SK-N-SH (cell line): ENCODE results near the gene CLEC9A.

Source experiments
- EP300 ChIP-seq, 2 experiments: IDR thresholded peaks; 2 replicates each; pipeline versions ENCODE4 v1.4.0 to v1.6.1; 2012; ENCODE audit warnings: borderline replicate concordance in 1 of 2, low read depth in 1 of 2, low read length in 1 of 2
- EZH2phosphoT487 ChIP-seq: fragments of 200-600 bp; sonication (generic); IDR thresholded peaks from 2 replicates; pipeline ENCODE4 v1.6.1; 2017; ENCODE audit warnings: low read depth, mixed run types, mild to moderate bottlenecking, antibody characterized with exemption, moderate library complexity, borderline replicate concordance
- MXI1 ChIP-seq: IDR thresholded peaks from 2 replicates; pipeline ENCODE4 v1.6.1; 2012; ENCODE audit warnings: mild to moderate bottlenecking, low read depth, low read length, improper control_type of control experiment
- NFIC ChIP-seq: IDR thresholded peaks from 2 replicates; pipeline ENCODE4 v1.4.0; 2012; ENCODE audit warnings: borderline replicate concordance
- POLR2AphosphoS5 ChIP-seq: IDR thresholded peaks from 2 replicates; pipeline ENCODE4 v1.6.1; 2012; ENCODE audit warnings: low read depth, low read length
- RCOR1 ChIP-seq: fragments of 150-350 bp; IDR thresholded peaks from 2 replicates; pipeline ENCODE4 v1.6.1; 2017; ENCODE audit warnings: antibody characterized with exemption, low read length
- TAF1 ChIP-seq: IDR thresholded peaks from 2 replicates; pipeline ENCODE4 v1.6.1; 2012; ENCODE audit warnings: low read depth, mild to moderate bottlenecking, low read length, moderate library complexity, borderline replicate concordance
- TF ChIP-seq, protein P1 (sequence below): fragments of 200-600 bp; sonication (generic); IDR thresholded peaks from 2 replicates; pipeline ENCODE4 v1.6.1; 2017; ENCODE audit warnings: antibody characterized with exemption, mild to moderate bottlenecking, moderate library complexity
- TF ChIP-seq, protein P2 (sequence below): IDR thresholded peaks from 2 replicates; pipeline ENCODE4 v1.6.1; 2012; ENCODE audit warnings: mild to moderate bottlenecking, low read depth, low read length, moderate library complexity
- TF ChIP-seq, protein P3 (sequence below): fragments of 150-350 bp; IDR thresholded peaks from 2 replicates; pipeline ENCODE4 v1.6.1; 2017; ENCODE audit warnings: antibody characterized with exemption, low read length, low read depth, borderline replicate concordance

DNA sequence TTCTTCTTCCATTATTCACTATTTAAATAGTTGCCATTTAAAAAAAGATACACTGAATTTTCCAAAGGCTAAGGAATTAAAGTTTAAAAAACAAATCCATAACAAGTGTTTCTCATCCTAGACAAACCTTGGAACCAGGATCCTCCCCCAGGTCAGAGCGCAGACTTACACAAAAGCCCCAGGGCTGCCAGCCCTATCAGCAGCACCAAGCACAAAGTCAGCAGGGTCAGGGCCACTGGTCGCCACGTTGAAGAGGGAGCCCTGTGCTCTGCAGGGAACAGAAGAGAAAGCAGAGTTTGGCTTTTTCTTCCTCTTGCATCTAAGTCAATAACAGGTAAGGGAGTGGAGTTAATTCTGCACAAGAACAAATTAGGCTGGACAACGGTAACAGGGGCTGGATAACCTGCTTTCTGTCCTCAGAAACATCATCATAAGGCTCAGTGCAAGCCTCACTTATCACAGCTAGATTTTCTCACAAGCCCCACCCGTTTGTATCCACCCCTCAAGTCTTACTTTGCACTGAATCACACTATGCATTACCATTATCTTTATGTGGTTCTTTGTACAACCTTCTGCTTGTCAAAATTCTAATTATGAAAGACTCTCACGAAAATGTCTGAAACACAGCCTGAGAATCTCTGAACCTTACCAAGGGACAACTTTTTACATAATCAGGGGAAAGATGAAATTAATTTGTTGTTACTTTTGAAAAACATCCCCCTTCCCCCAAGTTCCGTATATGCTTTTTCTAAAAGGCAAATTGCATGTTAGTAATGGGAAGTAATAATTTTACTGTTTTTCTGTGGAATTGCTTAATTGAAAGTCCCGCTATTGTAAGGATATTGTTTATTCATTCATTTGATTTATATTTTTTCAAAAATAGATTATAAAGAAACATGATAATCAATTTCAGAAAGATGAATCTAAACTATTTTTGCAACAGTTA, 58.7 kb downstream of the CLEC9A start:
- no peak for TF ChIP-seq EZH2phosphoT487
- no peak for TF ChIP-seq TAF1
- no peak for TF ChIP-seq MXI1
- TF ChIP-seq, protein P1, sequence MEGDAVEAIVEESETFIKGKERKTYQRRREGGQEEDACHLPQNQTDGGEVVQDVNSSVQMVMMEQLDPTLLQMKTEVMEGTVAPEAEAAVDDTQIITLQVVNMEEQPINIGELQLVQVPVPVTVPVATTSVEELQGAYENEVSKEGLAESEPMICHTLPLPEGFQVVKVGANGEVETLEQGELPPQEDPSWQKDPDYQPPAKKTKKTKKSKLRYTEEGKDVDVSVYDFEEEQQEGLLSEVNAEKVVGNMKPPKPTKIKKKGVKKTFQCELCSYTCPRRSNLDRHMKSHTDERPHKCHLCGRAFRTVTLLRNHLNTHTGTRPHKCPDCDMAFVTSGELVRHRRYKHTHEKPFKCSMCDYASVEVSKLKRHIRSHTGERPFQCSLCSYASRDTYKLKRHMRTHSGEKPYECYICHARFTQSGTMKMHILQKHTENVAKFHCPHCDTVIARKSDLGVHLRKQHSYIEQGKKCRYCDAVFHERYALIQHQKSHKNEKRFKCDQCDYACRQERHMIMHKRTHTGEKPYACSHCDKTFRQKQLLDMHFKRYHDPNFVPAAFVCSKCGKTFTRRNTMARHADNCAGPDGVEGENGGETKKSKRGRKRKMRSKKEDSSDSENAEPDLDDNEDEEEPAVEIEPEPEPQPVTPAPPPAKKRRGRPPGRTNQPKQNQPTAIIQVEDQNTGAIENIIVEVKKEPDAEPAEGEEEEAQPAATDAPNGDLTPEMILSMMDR, result no peak
- no peak for TF ChIP-seq RCOR1
- TF ChIP-seq, protein P2, sequence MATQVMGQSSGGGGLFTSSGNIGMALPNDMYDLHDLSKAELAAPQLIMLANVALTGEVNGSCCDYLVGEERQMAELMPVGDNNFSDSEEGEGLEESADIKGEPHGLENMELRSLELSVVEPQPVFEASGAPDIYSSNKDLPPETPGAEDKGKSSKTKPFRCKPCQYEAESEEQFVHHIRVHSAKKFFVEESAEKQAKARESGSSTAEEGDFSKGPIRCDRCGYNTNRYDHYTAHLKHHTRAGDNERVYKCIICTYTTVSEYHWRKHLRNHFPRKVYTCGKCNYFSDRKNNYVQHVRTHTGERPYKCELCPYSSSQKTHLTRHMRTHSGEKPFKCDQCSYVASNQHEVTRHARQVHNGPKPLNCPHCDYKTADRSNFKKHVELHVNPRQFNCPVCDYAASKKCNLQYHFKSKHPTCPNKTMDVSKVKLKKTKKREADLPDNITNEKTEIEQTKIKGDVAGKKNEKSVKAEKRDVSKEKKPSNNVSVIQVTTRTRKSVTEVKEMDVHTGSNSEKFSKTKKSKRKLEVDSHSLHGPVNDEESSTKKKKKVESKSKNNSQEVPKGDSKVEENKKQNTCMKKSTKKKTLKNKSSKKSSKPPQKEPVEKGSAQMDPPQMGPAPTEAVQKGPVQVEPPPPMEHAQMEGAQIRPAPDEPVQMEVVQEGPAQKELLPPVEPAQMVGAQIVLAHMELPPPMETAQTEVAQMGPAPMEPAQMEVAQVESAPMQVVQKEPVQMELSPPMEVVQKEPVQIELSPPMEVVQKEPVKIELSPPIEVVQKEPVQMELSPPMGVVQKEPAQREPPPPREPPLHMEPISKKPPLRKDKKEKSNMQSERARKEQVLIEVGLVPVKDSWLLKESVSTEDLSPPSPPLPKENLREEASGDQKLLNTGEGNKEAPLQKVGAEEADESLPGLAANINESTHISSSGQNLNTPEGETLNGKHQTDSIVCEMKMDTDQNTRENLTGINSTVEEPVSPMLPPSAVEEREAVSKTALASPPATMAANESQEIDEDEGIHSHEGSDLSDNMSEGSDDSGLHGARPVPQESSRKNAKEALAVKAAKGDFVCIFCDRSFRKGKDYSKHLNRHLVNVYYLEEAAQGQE, result no peak
- TF ChIP-seq NFIC, result no peak
- TF ChIP-seq POLR2AphosphoS5, result no peak
- TF ChIP-seq EP300 (IDR thresholded peaks at IDR 0.05; ENCODE audit: borderline replicate concordance in 1 of 2, low read depth in 1 of 2, low read length in 1 of 2), result no peak
- TF ChIP-seq, protein P3, sequence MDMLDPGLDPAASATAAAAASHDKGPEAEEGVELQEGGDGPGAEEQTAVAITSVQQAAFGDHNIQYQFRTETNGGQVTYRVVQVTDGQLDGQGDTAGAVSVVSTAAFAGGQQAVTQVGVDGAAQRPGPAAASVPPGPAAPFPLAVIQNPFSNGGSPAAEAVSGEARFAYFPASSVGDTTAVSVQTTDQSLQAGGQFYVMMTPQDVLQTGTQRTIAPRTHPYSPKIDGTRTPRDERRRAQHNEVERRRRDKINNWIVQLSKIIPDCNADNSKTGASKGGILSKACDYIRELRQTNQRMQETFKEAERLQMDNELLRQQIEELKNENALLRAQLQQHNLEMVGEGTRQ, result no peak
